NCI-H446 treated with DMSO at 0.1 percent for 48 hours (cell line): ENCODE results near the gene CPNE4.
"Not testable (repeated sequence)": the region's sequence is repeated elsewhere in the genome, so short reads cannot be mapped to it uniquely, and the experiment has no call there.

ENCODE experiments used
- DNase-seq: peaks from one replicate; lab custom pipeline; 2025; lab: John Stamatoyannopoulos, UW

CPNE4 gene

DNA sequence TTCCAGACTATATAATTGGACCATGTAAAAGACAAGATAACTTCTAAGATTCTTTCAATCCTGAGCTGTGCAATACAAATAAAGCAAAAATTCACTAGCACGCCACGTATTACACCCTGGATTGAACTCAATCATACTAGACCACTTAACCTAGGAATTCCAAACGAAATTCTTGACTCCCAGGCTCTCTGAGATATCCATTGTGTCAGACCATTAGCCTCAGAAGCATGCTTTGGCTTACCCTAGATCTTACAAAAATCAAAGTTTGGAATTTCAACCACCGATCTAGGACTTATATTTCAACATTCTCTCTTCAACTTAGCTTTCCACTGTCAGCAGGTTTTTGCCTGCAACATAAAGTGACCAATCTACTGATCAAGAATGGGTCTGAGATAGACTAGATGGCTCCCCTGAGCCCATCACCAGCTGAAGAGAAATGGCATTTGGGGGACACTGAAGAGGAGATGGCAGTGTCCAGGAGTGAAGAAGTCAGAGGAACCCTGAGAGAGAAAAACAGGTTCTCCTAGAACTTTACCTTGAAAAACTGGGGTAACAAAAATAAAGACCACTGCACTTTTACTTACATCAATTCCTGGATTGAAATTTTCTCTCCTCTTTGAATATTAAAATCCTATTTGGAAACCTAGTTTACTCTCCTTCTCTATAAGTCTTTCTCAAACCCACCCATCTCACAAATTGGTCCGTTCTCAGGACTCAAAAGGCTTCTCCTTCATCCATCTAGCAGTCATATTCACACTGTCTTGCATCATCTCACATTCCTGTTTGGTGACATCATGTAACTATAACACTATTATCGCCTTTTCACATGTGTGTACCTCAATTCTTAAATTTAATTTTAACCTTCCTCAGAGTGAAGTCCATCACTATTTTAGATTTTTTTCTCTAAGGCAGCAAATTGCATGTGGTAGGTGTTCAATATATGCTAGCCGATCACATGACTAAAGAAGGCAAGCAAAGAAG lies 18.5 kb downstream of the CPNE4 start:
- DNase-seq, result no peak

DNA sequence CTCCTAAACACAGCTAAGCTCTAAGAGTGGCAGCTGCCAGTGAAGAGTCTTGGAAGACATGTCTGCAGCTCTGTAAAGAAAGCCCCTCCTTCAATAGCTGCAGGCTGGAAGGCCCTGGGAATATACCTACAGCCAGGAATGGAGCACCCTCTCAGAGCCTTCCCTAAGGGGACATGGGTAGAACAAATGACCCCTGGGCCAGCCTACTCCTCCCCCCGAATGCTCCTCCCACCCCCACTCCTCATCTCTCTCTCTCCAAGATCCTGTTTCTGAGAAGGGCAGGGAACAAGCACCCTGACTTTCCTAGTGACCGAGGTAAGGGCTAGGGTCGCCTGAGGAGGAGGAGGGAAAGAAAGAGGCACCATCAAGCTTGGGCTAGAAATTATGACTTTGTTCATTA lies 20.7 kb downstream of the CPNE4 start:
- no peak for DNase-seq

DNA sequence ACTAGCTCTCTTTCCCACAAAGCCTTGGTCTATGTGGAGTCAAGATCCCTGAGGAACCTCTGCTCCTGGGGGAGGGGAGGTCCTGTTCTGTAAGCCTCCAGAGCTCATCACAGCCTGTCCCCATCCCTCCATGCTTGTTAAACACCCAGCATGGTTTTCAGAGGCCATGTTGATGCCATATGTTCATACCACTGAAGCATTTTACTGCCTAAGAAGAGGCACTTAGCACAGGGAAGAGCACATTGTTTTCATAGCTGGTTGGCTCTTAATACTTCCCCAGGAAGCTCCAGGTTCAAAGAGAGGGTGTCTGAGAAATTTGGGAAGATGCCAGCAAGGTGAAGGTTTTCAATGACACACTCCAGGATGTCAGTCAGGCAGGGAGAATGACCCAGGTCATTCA lies 25.6 kb downstream of the CPNE4 start:
- DNase-seq, result peak; percentile 59

DNA sequence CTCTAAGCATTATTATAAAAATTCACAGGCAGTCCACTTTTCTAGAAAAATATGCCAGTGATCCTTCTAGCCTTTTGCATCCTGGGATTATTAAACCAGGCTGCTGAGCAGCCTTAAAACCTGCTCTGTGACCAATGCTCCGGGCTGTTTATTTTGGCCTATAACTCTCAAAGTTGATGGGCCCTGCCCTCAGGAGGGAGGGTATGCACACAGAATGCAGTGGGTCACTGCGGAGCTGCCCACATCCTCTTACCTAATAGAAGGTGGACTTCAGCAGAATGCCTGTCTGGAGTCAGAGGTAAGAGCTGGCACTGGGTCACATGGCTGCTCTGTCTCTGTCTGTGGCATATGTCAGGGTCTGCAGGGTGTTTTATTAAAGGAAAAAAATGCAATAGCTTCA lies 26.0 kb downstream of the CPNE4 start:
- no peak for DNase-seq

- DNase-seq, result no peak
Observed at GRCh38 chr3:132007617-132008016, 27.2 kb downstream of the CPNE4 start.

DNA sequence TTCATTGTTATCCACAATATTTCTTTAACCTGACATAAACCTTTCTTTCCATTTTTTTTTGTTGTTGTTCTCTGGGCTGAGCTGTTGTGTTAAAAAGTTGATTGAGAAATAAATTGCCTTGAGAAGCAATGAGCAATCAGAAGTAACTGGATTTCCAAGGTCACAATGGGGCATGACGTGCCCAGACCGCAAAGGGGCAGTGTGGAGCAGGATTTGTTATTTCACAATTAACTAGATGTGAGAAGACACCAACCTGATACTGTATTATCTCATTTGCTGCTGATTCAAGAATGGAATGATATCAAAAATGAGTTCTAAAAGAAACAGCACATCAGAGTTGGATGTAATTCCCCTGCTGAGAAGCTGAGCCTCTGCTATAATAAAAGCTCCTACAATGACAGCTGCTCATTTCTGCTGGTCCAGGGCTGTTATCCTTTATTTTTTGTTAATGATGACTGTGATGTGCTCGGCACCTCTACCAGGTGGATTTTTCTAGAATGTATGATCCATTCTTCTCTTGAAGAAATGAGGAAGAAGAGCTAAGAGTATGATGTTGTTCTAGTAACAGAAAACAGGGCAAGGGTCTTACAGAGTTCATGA lies 28.1 kb downstream of the CPNE4 start:
- no peak for DNase-seq

GRCh38 chr3:132004571-132004970 lies 30.2 kb downstream of the CPNE4 start:
- DNase-seq, result no peak

DNA sequence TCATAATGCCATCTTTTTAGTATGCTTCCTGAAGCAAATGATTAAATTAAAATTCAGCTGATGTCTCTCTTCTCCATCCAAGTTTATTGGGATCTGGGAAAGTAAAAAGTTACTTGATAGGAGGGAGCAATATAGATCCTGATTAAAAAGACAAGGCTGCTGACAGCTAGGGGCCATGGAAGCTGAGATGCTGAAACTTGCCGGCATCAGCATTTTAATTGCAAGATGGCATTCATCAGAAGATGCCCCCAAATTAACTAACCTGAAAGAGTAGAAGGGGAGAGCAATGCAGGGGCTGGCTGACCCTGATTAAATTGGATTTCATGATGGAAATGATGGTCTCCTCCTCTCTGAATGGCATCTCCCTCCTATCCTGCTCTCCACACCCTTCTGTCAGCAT lies 31.1 kb downstream of the CPNE4 start:
- DNase-seq, result no peak

- DNase-seq, result peak; percentile 23
Observed at GRCh38 chr3:132001999-132002398, 32.8 kb downstream of the CPNE4 start.

DNA sequence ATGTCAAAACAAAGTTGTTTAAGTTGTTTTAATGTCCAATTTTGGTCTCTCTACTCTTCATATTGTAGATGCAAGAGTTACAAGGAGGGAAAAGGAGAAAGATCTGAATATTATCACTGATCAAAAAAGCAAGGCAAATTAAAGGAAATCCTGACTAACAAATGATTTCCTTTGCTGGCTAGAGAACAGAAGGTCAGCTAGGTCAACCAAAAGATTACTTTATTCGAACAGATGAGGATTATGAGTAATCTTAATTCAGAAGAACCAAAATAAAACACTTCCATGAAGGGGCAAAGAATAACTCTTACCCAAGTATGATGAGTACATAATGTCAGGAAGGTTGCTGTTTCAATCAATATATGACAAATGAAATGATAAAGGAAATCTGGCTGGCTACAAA lies 33.8 kb downstream of the CPNE4 start:
- DNase-seq, result no peak

- DNase-seq, result no peak
Observed at GRCh38 chr3:131998027-131998426, 36.8 kb downstream of the CPNE4 start.

DNA sequence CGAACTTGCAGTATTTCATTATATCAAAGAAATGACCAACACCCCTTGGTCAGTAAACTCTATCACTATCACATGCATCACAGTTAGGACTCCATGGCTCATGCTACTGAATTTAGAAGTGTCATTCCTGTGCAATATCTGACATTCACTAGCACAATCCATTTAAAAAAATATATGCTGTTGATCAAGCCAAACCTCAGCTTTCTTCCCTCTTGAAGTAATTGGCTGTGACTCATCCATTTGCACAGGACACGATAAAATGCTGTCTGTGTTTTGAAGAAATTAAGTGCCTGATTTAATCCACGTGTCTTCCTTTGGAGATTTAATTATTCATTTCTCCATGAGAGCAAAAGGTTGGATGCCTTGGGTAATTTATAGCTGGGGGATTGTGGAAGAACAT lies 38.9 kb downstream of the CPNE4 start:
- DNase-seq, result no peak

DNA sequence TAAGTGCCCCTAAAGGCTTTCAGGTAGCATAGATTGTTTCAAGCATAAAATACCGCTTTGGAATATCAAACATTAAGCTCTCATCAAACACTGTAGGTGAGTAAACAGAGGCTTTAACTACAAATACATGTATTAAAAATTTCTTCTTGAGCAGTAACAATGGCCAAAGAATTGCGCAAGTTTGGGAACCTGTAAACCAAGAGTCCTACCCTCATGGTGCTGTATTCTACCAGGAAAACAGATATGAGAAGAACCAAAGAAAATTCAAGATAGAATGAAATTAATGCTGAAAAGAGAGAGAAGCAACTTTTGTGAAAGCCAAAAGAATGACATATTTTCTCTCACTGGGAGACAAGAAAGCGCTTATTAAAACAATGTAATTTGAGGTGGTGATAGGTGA lies 45.5 kb downstream of the CPNE4 start:
- DNase-seq, result no peak

DNA sequence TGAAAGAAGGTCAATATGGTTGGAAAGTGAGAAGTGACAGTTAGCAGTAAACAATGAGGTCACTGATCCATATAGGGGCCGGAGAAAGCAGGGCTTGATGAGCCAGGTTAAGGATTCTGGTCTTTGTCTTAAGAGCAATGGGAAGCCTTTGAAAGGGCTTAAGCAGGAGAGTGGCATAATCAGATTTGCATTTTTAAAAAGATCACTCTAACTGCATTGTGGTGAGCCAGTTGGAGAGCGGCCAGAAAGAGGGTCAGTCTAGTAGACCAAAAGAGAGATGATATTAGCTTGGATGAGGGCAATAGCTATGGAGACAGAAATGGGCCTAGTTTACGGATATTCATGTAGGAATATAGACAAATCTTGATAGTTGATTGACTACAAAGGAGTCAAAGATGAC lies 46.6 kb downstream of the CPNE4 start:
- DNase-seq, result no peak

GRCh38 chr3:131983689-131984088 lies 51.1 kb downstream of the CPNE4 start:
- no peak for DNase-seq

- no peak for DNase-seq
Observed at GRCh38 chr3:131981323-131981722, 53.5 kb downstream of the CPNE4 start.

GRCh38 chr3:131976448-131976847 lies 58.4 kb downstream of the CPNE4 start:
- DNase-seq, result no peak

DNA sequence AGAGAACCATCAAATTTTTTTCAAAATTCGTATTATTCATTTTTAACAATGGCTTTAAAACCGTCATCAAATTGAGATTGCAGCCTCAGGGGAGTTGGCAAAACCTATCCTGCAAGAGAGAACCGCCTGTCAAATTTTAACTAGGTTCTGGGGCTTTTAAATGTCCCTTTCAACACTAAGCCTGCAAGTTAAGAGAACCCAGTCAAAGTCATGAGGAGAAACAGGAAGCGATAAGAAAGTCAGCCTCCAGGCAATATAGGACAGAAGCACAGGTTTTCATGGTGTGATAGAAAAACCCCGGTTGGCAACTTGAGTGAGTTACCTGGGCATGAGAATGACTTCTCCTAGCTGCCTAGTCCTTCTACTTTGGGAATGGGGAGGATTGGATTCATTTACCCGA lies 59.8 kb downstream of the CPNE4 start:
- no peak for DNase-seq

- DNase-seq, result no peak
Observed at GRCh38 chr3:131973731-131974130, 61.1 kb downstream of the CPNE4 start.

- DNase-seq, result no peak
Observed at GRCh38 chr3:131972550-131972949, 62.3 kb downstream of the CPNE4 start.

- DNase-seq, result peak; percentile 55
Observed at GRCh38 chr3:131972091-131972490, 62.7 kb downstream of the CPNE4 start.

- DNase-seq, result not testable (repeated sequence)
Observed at GRCh38 chr3:131963442-131963841, 71.4 kb downstream of the CPNE4 start.

DNA sequence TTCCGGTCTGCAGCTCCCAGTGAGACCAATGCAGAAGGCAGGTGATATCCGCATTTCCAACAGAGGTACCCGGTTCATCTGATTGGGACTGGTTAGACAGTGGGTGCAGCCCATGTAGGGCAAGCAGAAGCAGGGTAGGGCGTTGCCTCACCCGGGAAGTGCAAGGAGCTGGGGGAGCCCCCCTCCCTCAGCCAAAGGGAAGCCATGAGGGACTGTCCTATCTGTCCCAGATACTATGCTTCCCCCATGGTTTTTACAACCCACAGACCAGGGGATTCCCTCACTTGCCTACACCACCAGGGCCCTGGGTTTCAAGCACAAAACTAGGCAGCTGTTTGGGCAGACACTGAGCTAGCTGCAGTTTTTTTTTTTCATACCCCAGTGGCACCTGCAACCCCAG lies 71.8 kb downstream of the CPNE4 start:
- no peak for DNase-seq

GRCh38 chr3:131960324-131960723 lies 74.5 kb downstream of the CPNE4 start:
- no peak for DNase-seq
